Activated T-helper 1 cell treated with Interleukin-2 at 50 U/mL for 16 hours (primary cell): ENCODE results near the gene MYO1B.

ENCODE experiments used
- DNase-seq: peaks from one replicate; pipeline ENCODE4 v3.0.0-alpha.2; 2020; ENCODE audit warnings: low read depth

Gene MYO1B

GRCh38 chr2:191462370-191462769, 217.2 kb downstream of the MYO1B start:
- no peak for DNase-seq

GRCh38 chr2:191463790-191464189, 218.6 kb downstream of the MYO1B start:
- no peak for DNase-seq

GRCh38 chr2:191465766-191466420, 220.7 kb downstream of the MYO1B start:
- no peak for DNase-seq

- no peak for DNase-seq
Measured at GRCh38 chr2:191467113-191467512, 221.9 kb downstream of the MYO1B start.

GRCh38 chr2:191470306-191470705, 225.1 kb downstream of the MYO1B start:
- no peak for DNase-seq

- no peak for DNase-seq
Measured at GRCh38 chr2:191474464-191474863, 229.3 kb downstream of the MYO1B start.
